Right cardiac atrium (tissue), 5 donors: ENCODE results near the gene TRAPPC3. TPM values are rescaled to one million over a fixed set of nuclear protein-coding genes. Genes with fewer than 3 reads are reported as not detected.
"Not testable (repeated sequence)": the region's sequence is repeated elsewhere in the genome, so short reads cannot be mapped to it uniquely, and the experiment has no call there.

Source experiments
- ATAC-seq, 2 donors: fragments of 200-7000 bp; cut with Tn5 transposase; one replicate each; pipeline versions ENCODE4 v1.8.0 to v1.9.1; 2020; ENCODE audit warnings: moderate library complexity in 2 of 2, mild to moderate bottlenecking in 1 of 2
- DNase-seq, 3 donors: peaks; one replicate each; pipeline ENCODE4 v3.0.0-alpha.2; 2020
- H3K27ac ChIP-seq: one replicate; pipeline ENCODE4 v1.5.1; 2013; ENCODE audit warnings: mild to moderate bottlenecking, low read length, control low read depth, moderate library complexity
- H3K27me3 ChIP-seq: one replicate; pipeline ENCODE4 v1.6.1; 2013; ENCODE audit not compliant: control insufficient read depth, insufficient read depth
- H3K4me1 ChIP-seq: one replicate; pipeline ENCODE4 v1.6.1; 2013; ENCODE audit warnings: low read length; ENCODE audit not compliant: control insufficient read depth, insufficient read depth
- H3K4me3 ChIP-seq: one replicate; pipeline ENCODE4 v1.5.1; 2013; ENCODE audit warnings: low read length, control low read depth
- H3K9me3 ChIP-seq: one replicate; pipeline ENCODE4 v1.6.1; 2013; ENCODE audit warnings: low read length; ENCODE audit not compliant: control insufficient read depth
- WGBS: extraction: QIAGEN DNeasy Blood & Tissue Kit; methylation state at CpG from one replicate; pipeline ENCODE4 v1.1.7; 2013; 5-methylcytosine and 5-hydroxymethylcytosine counted together
- intact Hi-C, 4 donors: fragments of 100-400 bp; cut with DNase I; formaldehyde crosslinking; loops; one replicate each; pipeline versions ENCODE4 v1.11.0 to v1.14.0; 2022 to 2023
- long read RNA-seq, 4 donors: library from polyadenylated mRNA; unstranded; transcript quantifications; one replicate each; pipeline ENCODE4 v2.0.0, GENCODE V29; 2020 to 2021
- polyA plus RNA-seq: library from polyadenylated mRNA; stranded (reverse); fragments of 200-250 nt; gene quantifications from one replicate; pipeline ENCODE4 v1.2.3, GENCODE V29; 2013
- total RNA-seq, 4 donors: library from RNA; stranded (reverse); fragmentation: NEBNext Ultra II Directional; extraction: Animal tissue kit (Norgen Biotek cat#: 25700); gene quantifications; one replicate each; pipeline ENCODE4 v1.2.1, GENCODE V29; 2021
- donor health status: healthy with polysubstance abuse.
- donor health status: DM: no; HTN: yes; CAD: no.
- donor health status: DM: no; HTN: no; CAD: no.
- donor health status: DM: no; HTN: yes; CAD: no; lungs with severe emphysema.
- donor health status: DM: yes; HTN: yes; CAD: no.

TRAPPC3 gene
- 10 to 100 TPM; 58.5 to 67.2 (median 64.0) TPM for total RNA-seq
- polyA plus RNA-seq: 73.6 TPM
- long read RNA-seq, donor 1, transcript TRAPPC3-204 (5 exons, 1,265 nt): major isoform, 39 of 41 reads
- long read RNA-seq, donor 1, partial matches to known transcripts: 1 of 41 reads
- long read RNA-seq, donor 1, other reads (novel, unspliced or antisense): 0 of 41 reads
- long read RNA-seq, donor 2, transcript TRAPPC3-204 (5 exons, 1,265 nt): major isoform, 13 of 16 reads
- long read RNA-seq, donor 2, partial matches to known transcripts: 0 of 16 reads
- long read RNA-seq, donor 2, other reads (novel, unspliced or antisense): 1 of 16 reads
- long read RNA-seq, donor 3, transcript TRAPPC3-204 (5 exons, 1,265 nt): major isoform, 72 of 87 reads
- long read RNA-seq, donor 3, partial matches to known transcripts: 5 of 87 reads
- long read RNA-seq, donor 3, other reads (novel, unspliced or antisense): 4 of 87 reads
- long read RNA-seq, donor 4, transcript TRAPPC3-204 (5 exons, 1,265 nt): major isoform, 21 of 26 reads
- long read RNA-seq, donor 4, partial matches to known transcripts: 1 of 26 reads
- long read RNA-seq, donor 4, other reads (novel, unspliced or antisense): 0 of 26 reads

DNA sequence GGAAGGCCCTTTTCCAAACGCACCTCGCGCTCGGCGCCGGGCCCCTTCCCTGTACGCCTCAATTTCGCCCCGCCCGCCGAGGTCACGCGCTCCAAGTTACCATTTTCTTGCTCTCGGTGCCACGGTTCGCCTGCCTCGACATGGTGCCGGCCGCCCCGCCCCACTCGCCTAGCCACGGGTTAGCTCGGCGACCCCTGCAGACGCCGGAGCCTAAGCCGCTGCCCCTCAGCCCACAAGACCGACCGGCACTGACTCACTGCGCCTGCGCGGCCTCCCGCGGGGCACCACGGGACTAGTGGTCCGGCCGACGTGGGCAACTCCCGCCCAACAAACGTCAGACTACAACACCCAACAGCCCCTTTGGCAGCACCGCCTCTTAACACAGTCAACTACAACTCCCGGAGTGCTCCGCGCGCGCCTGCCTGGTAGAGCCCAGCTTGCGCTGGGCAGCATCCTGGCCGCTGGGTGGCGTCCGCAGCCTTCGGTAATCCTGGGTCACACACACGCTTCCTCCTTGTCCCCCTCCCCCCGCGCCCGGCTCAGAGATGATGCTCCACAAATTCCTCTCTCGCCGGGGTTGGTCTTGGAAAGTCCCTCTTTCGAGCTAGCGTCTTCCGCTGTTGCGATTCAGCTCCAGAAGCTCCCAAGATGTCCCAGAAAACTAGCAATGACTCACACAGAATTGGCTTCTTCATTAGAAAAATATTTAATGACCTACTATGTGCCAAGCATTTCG is at the start of gene TRAPPC3:
Gene TRAPPC3, minus strand, starts transcription at position 250 of the 736 bp plus-strand sequence. Its CDS starts 108 bp downstream, at position 142.
- ATAC-seq: peak; percentile 94 to 95
- intact Hi-C loops: loop anchor here in 1 of 4 donors (10.0 kb wide), 2 partner anchors 135 to 275 kb away; no protein-coding TSS in a partner anchor
- Histone ChIP-seq H3K4me3 (peak within 1 kb of the TSS; percentile 53), H3K27me3 (no peaks in the 10 kb centered on the region), H3K27ac (peak within 1 kb of the TSS; percentile 99), H3K9me3 (no peaks in the 10 kb centered on the region), H3K4me1 (peaks cover 10% of the 10 kb centered on the region)
- under 1% methylated on average over 62 of the region's 62 CpGs for whole genome bisulfite sequencing
- peak; percentile 100 for DNase-seq

DNA sequence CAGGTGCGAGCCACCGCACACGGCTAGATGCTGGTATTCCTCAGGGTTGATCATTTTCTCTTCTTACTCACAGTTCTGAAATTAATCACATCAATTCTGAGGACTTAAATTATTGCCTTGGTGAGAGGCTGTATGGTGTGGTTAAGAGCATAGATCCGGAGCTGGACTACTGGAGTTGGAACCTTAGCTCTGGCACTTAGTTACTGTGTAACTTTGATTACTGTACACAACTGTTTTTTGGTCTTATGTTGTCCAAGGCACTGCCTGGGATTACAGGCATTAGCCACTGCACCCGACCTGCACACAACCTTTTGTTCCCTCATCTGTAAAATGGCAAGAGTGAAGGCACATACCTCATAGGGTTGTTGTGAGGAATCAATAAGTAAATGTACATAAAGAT is 49.4 kb upstream of the TRAPPC3 start:
- Histone ChIP-seq H3K9me3 (no peaks in the 10 kb centered on the region), H3K4me1 (peaks cover 9% of the 10 kb centered on the region), H3K4me3 (no peak overlapping the region), H3K27ac (no peak overlapping the region), H3K27me3 (no peaks in the 10 kb centered on the region)
- intact Hi-C loops: no loop called here
- 95% methylated on average over 5 of the region's 5 CpGs for WGBS
- ATAC-seq: no peak
- DNase-seq: peak in 1 of 3 donors; percentile 1

DNA sequence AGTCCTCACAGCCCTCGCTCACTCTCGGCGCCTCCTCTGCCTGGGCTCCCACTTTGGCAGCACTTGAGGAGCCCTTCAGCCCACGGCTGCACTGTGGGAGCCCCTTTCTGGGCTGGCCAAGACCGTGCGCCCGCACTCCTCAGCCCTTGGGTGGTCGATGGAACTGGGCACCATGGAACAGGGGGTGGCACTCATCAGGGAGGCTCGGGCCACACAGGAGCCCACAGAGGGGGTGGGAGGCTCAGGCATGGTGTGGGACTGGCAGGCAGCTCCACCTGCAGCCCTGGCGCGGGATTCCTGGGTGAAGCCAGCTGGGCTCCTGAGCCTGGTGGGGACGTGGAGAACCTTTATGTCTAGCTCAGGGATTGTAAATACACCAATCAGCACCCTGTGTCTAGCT is 47.5 kb upstream of the TRAPPC3 start:
- intact Hi-C loops, H3K9me3 ChIP-seq, H3K4me3 ChIP-seq, H3K27ac ChIP-seq, H3K27me3 ChIP-seq, H3K4me1 ChIP-seq, ATAC-seq: not testable (repeated sequence)
- peak in 2 of 3 donors; percentile 40 to 41 for DNase-seq
- WGBS: 90% methylated on average over 12 of the region's 12 CpGs

DNA sequence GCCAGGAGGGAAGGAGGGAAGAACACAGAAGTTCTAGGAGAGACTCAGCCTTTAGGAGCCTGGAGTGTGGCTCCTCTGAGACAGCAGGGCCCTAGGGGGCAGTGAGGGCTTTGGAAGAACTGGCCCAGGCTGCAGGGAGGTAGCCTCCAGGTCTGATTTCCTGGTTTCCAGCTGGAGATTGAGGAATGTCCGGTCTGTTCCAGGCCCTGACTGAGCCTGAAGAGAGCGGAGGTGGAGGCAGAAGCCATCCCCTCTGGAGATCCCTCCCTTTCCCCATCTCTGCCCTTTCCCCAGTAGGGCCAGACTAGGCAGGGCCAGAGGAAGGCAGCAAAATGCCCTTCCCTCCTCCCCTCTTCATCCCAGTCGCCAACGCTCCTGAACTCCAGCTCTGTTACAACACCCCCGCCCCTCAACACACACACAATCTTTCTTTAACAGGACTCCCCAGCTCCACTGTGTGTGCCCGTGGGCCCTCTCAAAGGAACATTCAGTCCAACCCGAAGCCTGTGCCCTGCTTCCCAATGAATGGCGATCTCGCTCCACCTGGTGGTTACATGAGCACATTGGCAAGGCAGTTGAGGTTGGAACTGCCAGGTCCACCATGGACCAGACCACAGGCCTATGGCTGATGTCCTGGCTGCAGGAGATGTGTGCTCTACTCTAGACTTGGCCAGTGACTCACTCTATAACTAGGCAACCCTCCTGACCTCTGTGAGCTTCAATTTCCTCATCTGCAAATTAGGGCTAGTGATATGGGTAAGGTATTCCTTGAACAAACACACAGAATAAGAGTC is 38.7 kb upstream of the TRAPPC3 start:
- peak; percentile 92 to 94 for ATAC-seq
- no peak overlapping the region for H3K4me3 ChIP-seq
- intact Hi-C loops: loop anchor here in 3 of 4 donors (2.0 to 10.0 kb wide), 4 partner anchors 36 to 97 kb away; no protein-coding TSS in a partner anchor
- H3K9me3 ChIP-seq: no peaks in the 10 kb centered on the region
- H3K4me1 ChIP-seq: peaks cover 3% of the 10 kb centered on the region
- WGBS: 4% methylated on average over 9 of the region's 9 CpGs
- peak overlapping the region; percentile 93 for H3K27ac ChIP-seq
- H3K27me3 ChIP-seq: no peaks in the 10 kb centered on the region
- peak; percentile 87 to 92 (median 91) for DNase-seq

DNA sequence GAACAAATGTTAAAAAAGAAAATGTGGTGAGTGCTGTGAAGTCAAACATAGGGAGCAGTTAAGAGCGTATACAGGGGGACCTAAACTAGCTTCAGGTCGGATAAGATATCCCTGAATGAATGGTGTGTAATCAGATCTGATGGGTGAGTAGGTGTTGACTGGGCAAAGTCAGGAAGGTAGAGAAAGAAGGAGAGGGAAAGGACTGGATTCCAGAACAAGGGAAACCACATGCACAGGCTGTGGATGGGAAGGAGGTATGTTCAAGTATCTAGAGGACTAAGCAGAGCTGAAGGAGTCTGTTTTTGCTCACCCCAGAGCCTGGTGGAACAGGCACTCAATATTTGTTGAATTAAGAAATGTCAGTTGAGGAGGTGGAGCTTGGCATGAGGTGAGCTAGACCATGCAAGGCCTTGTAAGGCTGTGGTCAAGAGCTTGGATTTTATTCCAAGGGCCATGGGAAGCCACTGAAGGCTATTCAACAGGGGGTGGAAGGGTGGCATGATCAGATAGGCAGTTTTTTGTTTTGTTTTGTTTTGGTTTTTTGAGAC is 34.1 kb upstream of the TRAPPC3 start:
- ATAC-seq: no peak
- peak overlapping the region; percentile 53 for H3K27ac ChIP-seq
- H3K9me3 ChIP-seq: no peaks in the 10 kb centered on the region
- peaks cover 3% of the 10 kb centered on the region for H3K4me1 ChIP-seq
- intact Hi-C loops: loop anchor here in 2 of 4 donors (10.0 kb wide), 2 partner anchors 79 to 101 kb away; no protein-coding TSS in a partner anchor
- 58% methylated on average over 2 of the region's 2 CpGs for WGBS
- DNase-seq: peak in 1 of 3 donors; percentile 0
- no peaks in the 10 kb centered on the region for H3K27me3 ChIP-seq
- H3K4me3 ChIP-seq: no peak overlapping the region

DNA sequence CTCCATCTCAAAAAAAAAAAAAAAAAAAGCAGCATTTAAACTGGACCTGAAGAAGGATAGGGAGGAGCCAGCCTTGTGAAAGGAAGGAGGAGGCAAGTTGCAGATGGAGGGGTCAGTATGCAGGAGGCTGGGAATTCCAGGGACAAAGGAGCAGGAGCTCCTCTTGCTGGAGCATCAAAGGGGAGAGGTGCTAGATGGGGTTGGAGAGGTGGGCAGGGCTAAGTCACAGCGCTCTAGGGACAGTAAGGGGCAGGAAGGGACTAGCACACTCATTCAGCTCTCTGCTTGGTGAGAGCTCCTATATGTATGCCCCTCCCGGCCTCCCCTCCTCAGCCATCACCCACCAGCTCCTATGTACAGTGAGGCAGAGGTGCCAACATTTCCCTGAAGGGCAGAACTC is 33.4 kb upstream of the TRAPPC3 start:
- no peaks in the 10 kb centered on the region for H3K27me3 ChIP-seq
- DNase-seq (peak in 1 of 3 donors; percentile 9), ATAC-seq (no peak)
- H3K9me3 ChIP-seq: no peaks in the 10 kb centered on the region
- intact Hi-C loops: loop anchor here in 2 of 4 donors (10.0 kb wide), 2 partner anchors 78 to 102 kb away; no protein-coding TSS in a partner anchor
- no peak overlapping the region for H3K4me3 ChIP-seq
- H3K4me1 ChIP-seq: peaks cover under 1% of the 10 kb centered on the region
- H3K27ac ChIP-seq: peak overlapping the region; percentile 53
- 67% methylated on average over 2 of the region's 2 CpGs for WGBS

DNA sequence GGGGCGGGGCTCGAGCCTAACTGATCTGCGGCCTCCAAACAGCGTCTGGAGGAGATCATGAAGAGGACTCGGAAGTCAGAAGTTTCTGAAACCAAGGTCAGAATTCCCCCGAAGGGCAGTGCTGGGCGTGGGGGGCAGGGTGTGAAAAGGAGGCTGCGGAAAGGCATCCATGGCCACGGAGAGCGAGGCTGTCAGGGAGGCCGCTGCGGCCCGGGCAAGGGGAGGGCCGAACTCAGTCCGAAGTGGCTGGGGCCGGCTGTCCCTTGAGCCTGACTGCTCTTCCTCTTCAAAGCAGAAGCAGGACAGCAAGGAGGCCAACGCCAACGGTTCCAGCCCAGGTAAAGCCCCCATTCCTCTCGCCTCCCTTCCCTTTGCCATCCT is 29.9 kb upstream of the TRAPPC3 start:
- H3K4me1 ChIP-seq: peaks cover 5% of the 10 kb centered on the region
- peak overlapping the region; percentile 32 for H3K27ac ChIP-seq
- peak in 1 of 2 donors; percentile 4 for ATAC-seq

DNA sequence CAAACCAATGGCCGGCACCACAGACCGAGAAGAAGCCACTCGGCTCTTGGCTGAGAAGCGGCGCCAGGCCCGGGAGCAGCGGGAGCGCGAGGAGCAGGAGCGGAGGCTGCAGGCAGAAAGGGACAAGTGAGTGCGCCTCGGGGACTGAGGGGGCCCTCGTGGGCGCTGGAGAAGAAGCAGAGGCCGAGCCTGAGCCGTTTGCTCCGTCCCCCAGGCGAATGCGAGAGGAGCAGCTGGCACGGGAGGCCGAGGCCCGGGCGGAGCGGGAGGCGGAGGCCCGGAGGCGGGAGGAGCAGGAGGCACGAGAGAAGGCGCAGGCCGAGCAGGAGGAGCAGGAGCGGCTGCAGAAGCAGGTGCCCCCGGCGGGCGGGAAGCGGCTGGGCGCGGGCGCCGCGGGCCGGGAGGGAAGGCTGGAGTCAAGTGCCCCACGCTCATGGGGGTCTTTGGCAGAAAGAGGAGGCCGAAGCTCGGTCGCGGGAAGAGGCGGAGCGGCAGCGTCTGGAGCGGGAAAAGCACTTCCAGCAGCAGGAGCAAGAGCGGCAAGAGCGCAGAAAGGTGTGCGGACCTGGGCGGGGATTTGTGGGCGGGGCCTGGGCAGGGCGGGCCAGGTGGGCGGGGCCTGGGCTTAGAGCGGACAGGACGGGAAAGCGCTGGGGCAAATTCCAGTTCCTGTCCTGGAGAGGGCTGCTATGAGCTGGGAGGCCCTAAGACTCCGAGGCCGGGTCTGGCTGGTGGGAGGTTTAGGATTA is 29.4 kb upstream of the TRAPPC3 start:
- Histone ChIP-seq H3K9me3 (no peaks in the 10 kb centered on the region), H3K27me3 (no peaks in the 10 kb centered on the region), H3K4me3 (no peak overlapping the region), H3K27ac (peak overlapping the region; percentile 45), H3K4me1 (peaks cover 5% of the 10 kb centered on the region)
- intact Hi-C loops: no loop called here
- DNase-seq: peak in 2 of 3 donors; percentile 77 to 81
- WGBS: 72% methylated on average over 62 of the region's 62 CpGs
- ATAC-seq: peak; percentile 43 to 44

More for the DNA sequence above, 29.9 kb upstream of the TRAPPC3 start:
- no peak overlapping the region for H3K4me3 ChIP-seq
- WGBS: 71% methylated on average over 19 of the region's 19 CpGs
- no peaks in the 10 kb centered on the region for H3K9me3 ChIP-seq
- peak in 2 of 3 donors; percentile 53 to 65 for DNase-seq
- intact Hi-C loops: no loop called here
- H3K27me3 ChIP-seq: no peaks in the 10 kb centered on the region

DNA sequence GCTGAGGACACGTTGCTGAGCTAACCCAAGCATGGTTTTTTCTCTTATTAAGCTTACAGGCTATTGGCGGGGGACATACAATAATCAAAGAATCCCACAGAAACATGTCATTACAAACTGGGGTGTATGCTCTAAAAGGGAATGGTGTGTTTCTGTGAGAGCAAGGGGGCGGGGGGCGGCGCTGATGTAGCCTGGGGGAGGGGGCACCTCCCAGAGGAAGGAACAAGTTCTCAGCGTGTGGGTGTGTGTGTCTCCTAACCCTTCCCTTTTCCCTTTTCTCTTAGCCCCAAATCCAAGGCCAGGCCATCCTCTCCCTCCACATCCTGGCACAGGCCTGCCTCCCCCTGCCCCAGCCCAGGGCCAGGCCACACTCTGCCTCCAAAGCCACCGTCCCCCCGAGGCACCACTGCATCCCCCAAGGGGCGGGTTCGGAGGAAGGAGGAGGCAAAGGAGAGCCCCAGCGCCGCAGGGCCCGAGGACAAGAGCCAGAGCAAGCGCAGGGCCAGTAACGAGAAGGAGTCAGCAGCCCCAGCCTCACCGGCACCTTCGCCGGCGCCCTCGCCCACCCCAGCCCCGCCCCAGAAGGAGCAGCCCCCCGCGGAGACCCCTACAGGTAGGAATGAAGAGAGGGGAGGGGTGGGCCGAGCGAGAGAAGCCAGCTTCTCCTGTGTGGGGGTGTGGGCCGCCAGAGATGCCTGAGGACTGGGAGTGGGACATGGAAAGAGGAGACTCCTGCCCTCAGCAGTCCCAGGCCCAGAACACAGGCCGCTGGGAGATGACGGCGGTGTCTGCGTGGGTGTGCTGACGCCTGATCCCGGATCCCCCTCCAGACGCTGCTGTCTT is 28.5 kb upstream of the TRAPPC3 start:
- ATAC-seq (no peak), DNase-seq (peak in 2 of 3 donors; percentile 39 to 60)
- H3K4me3 ChIP-seq: no peak overlapping the region
- WGBS: 73% methylated on average over 33 of the region's 33 CpGs
- intact Hi-C loops: no loop called here
- H3K27me3 ChIP-seq: no peaks in the 10 kb centered on the region
- peaks cover 5% of the 10 kb centered on the region for H3K4me1 ChIP-seq
- no peaks in the 10 kb centered on the region for H3K9me3 ChIP-seq
- peak overlapping the region; percentile 34 for H3K27ac ChIP-seq
